KOPT-K1 (cell line): Measurements from ENCODE around the gene OSBPL3.

Experiments used
- H3K27ac ChIP-seq: fragments of 200-600 bp; sonication (generic); 2 replicates; pipeline ENCODE4 v1.5.1; 2016; ENCODE audit warnings: antibody characterized with exemption, mild to moderate bottlenecking, low read depth, low read length; ENCODE audit not compliant: poor library complexity, severe bottlenecking
- H3K36me3 ChIP-seq: fragments of 200-600 bp; sonication (generic); 2 replicates; pipeline ENCODE4 v1.5.1; 2017; ENCODE audit warnings: antibody characterized with exemption, mild to moderate bottlenecking, low read length, moderate library complexity; ENCODE audit not compliant: insufficient read depth
- H3K9me3 ChIP-seq: fragments of 200-600 bp; sonication (generic); 2 replicates; pipeline ENCODE4 v1.5.1; 2017; ENCODE audit warnings: antibody characterized with exemption, low read length, mild to moderate bottlenecking; ENCODE audit not compliant: insufficient read depth, poor library complexity, severe bottlenecking

The OSBPL3 gene

DNA sequence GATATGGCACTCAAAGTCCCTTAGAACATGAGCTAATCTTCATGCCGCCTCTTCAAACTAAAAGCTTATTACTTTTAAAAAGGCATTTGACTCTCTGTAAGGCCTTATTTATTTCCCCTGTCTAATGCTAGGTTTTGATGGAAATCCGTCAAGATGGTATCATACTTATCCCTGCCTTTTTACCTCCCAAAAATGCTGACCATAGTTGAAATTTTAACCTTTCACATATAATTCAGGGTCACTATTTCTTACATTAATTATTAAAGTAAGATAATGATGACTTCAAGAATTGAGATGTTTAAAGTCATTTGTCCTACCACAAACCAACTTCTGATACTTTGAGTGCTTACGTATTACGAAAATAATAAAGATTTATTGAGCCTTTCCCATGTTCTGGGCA is 12.3 kb upstream of the OSBPL3 start:
- no peaks in the 10 kb centered on the region for H3K36me3 ChIP-seq
- H3K27ac ChIP-seq = no peak overlapping the region

DNA sequence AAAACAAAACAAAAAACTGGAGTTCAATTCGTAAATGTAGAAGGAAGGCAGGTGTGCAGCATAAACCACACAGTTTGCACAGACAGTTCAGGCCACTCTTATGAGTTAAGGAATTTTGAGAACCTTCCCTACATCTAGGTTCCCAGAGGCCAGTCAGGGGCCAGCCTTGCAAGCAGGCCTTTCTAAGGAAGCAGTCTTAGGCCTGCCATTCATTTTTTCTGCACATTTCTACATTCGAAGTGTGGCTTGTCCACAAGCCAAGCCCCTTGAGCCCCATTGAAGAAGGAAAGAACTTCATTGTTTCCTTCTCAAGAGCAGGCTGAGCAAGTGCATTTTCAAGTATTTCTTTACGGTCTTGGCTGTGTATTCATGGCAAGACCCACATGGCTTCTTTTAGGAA is 11.4 kb upstream of the OSBPL3 start:
- Histone ChIP-seq H3K27ac (no peak overlapping the region), H3K9me3 (no peaks in the 10 kb centered on the region), H3K36me3 (no peaks in the 10 kb centered on the region)

More for the DNA sequence above, 12.3 kb upstream of the OSBPL3 start:
- H3K9me3 ChIP-seq = no peaks in the 10 kb centered on the region

DNA sequence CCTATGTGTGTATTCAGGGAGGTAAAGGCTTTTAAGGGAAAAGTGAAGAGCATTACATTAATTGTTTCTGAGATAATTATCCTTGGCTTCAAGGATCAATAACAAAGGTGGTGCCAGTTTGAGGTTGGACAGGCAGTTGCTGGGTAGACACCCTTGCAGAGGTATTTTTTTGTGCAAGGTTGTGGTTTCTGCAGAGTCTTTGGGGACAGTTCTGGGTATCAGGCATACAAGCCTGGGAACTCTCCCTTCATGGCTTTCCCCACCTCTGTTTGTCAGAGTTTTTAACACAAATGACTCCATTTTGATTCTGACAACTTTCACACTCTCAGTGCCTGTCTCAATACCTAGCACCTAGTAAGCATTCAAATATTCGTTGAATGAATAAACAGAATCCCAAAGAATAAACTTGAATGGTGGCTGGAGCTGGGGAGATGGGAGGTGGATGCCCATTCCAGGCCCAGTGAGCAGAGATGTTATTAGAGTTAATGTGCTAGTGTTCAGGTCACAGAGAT is 7.4 kb upstream of the OSBPL3 start:
- H3K27ac ChIP-seq = no peak overlapping the region
- H3K9me3 ChIP-seq = peaks cover 19% of the 10 kb centered on the region
- H3K36me3 ChIP-seq = no peaks in the 10 kb centered on the region

DNA sequence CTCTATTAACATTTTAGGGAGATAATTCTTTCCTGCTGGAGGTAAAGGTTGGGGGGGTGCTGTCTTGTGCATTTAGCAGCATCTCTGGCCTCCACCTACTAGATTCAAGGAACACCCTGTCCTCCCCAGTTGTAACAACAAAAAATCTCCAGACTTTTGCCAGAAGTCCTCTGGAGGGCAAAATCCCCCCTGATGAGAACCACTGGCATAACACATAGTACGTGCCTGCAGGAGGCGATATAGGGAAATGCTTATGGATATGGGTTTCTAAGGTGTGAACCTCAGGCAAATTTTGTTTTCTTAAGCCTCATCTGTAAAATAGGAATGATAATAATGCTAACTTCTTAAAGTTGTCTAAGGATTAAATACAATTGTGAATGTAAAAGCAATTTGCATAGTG is 2.9 kb upstream of the OSBPL3 start:
- no peak overlapping the region for H3K27ac ChIP-seq
- no peaks in the 10 kb centered on the region for H3K36me3 ChIP-seq
- H3K9me3 ChIP-seq = peaks cover 19% of the 10 kb centered on the region

DNA sequence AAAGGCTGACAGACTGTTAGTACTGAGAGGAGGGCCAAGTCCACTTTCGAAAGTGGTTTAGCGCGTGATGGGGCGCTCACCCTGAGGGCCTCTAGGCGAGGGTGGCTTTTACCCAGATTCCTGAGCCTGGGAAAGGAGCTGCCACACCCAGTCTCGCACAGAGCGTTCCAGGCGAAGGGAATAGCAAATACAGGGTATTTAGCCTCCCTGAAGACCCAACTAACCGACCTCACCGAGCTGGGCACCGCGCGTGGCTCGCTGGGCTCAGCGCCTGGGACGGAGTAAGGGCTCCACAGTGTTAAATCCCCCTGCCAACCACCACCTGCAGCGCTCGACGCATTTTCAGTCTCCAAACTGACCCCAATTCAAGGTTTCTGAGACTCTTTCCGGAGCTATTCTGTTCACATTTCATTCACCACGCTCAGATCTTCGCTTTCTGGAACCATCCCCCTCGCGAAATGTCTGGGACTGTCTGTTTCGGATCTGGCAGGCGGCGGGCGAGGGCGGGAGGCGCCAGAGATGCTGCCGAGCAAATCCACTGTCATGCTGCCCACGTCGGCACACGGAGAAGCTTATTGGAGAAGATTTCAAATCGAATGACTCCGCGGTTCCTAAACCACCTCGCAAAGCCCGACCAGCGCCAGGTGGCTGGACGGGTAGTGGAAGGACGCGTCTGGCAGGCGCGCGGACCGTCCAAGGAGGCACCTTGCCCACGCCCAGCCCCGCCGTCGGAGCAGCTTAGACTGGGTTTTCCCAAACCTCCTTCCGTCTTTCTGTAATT is 1.4 kb upstream of the OSBPL3 start:
- Histone ChIP-seq H3K9me3 (peaks cover 19% of the 10 kb centered on the region), H3K36me3 (no peaks in the 10 kb centered on the region), H3K27ac (no peak overlapping the region)

DNA sequence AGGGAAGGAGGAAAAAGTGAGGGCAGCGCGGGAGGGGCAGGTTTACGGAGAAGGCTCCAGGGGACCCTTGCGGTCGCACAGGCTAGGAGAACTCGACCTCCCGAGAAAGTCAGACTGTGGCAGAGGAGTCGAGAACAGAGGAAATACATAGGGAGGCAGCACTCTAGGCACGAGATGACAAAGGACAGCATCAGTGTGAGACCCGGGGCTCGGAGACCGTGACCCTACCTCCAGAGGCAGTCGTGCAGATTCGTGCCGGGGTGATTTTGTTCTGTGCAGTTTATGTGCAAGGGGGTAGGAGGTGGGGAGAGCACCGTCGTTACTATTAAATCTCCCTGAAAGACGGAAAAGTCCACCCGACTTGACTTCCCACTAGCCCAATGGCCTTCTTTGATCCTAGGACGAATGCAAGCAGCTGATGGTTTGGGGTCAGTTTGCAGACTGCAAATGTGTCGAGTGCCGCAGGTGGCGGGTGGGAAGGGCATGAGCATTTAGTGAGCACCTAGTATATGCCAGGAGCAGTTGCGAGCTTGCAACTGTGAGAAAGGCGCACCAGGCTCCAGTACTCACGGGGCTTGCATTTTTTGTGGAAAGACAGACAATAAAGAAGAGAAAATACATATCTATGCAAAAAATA is 674 bp upstream of the OSBPL3 start:
- Histone ChIP-seq H3K27ac (peak overlapping the region; percentile 69), H3K36me3 (no peaks in the 10 kb centered on the region)

DNA sequence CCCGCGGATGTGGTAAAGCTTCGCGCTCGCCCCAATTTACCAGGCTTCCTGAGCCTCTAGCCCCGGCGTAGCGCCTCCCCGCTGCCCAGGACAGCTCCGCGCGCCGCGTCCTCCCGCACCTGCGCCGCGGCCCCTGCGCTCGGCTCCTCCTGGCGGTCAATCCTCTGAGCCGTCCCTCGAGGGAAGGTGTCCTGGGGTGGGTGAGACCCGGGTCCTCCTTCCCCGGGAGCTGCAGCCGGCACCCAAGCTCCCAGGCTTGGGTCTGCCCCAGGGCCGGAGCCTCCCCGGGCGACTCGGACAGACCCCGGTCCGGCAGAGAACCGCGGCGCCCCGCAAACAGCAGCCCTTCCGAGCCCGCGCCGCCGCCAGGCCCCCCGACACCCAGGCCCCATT is 512 bp downstream of the OSBPL3 start:
- Histone ChIP-seq H3K27ac (peak overlapping the region; percentile 69), H3K36me3 (no peaks in the 10 kb centered on the region), H3K9me3 (peaks cover 9% of the 10 kb centered on the region)

More for the DNA sequence above, 674 bp upstream of the OSBPL3 start:
- peaks cover 19% of the 10 kb centered on the region for H3K9me3 ChIP-seq

DNA sequence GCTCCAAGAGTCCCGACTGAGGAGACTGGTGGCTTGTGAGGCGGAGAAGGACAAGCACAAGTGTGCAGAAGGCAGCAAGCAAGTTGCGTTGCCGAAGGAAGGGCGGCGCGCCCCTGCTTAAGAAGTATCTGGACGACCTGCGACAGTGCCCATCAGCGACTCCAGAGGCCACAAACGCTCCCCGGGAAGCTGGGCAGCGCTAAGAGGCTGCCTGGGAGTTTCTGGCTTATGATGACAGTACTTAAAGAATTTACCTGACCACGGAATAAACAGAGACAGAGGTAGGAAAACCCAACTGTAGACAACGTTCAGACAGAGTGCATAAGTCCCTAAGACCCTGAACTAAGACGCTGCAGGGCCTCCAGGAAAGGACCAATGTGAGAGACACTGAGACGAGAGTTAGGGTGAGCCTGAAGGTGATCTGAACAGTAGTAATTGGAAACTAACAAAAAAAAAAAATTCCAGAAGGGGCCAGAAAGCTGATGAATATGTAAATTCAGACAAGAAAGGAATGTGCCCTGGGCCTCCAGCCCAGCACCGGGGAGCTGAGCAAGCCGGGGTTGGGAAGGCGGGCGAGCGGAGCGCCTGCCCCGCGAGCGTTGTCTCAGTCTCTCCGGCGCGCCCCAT is 1.0 kb downstream of the OSBPL3 start:
- Histone ChIP-seq H3K9me3 (peaks cover 4% of the 10 kb centered on the region), H3K27ac (peak overlapping the region; percentile 69), H3K36me3 (no peaks in the 10 kb centered on the region)

DNA sequence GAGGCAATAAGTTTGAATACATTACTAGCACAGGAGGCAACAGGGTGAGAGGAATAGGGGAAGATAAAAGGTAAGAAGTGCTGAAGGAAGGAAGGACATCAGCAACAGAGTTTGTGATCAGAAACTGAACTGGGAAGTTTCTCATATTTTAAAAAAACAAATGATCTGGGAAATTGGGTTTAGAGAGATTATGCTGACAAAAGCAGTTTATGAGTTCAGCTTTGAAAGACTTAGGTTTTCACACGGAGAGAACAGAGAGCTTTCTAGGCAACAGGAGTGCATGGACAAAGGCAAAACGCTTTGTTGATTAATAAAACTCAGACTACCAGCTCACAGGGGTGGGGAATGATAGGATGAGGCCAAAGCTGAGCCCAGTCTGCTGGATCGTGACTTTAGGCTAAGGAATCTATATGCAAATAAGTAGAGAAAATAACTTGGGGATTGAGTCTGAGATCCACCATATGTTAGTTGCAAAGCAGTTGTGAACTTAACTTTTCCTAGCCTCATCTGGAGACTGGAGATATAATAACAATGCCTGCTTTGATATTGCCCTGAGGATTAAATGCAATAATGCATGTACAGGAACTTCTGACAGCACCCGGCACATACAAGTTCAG is 4.2 kb downstream of the OSBPL3 start:
- H3K36me3 ChIP-seq = no peaks in the 10 kb centered on the region
- no peak overlapping the region for H3K27ac ChIP-seq

DNA sequence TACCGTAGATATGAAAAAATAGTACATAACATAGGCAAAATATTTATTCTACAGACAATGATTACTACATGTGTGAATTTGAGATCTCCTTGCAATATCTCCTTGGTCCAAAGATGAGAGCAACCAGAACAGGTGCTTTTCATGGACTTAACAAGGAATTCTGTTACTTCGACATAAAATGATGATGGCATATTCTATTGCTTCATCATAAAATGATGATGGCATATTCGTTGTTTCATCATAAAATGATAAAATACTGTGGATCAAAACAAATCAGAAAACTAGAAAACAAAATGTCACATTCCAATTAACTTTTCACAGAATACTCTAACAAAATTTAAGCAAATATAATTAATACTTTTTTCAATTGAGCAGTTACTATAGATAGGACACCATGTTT is 4.8 kb downstream of the OSBPL3 start:
- Histone ChIP-seq H3K9me3 (no peaks in the 10 kb centered on the region), H3K36me3 (no peaks in the 10 kb centered on the region), H3K27ac (no peak overlapping the region)

More for the DNA sequence above, 4.2 kb downstream of the OSBPL3 start:
- H3K9me3 ChIP-seq = no peaks in the 10 kb centered on the region

DNA sequence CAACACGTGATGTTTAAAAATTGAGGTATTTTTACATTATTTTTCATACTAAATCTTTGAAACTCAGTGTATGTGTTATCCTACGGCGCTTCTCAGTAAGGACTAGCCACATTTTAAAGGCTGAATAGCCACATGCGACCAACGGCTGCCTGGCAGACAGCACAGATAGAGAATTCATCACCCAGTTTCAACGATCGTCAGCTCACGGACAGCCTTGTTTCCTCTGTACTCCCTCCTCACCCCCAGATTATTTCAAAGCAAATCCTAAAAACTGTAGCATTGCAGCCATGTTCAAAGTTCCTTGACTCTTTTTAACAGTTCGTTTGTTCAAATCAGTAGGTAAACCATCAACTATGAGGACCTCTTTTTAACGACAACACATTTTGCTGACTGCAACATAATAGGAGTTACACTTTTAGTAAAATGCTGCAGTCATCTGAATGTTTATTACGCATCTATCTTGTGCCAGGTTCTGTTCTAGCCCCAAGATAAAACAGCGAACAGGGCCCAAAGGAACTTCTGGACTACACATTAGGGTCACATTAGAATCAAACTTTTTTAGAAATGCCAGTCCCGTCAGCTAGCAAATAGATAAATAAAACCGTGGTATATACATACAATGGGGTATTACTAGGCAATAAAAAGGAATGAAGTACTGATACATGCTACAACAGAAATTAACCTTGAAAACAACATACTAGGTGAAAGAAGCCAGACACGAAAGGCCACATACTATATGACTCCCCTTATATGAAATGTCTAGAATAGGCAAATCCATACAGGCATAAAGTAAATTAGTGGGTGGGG is 5.7 kb downstream of the OSBPL3 start:
- H3K27ac ChIP-seq = no peak overlapping the region
- H3K9me3 ChIP-seq = no peaks in the 10 kb centered on the region

DNA sequence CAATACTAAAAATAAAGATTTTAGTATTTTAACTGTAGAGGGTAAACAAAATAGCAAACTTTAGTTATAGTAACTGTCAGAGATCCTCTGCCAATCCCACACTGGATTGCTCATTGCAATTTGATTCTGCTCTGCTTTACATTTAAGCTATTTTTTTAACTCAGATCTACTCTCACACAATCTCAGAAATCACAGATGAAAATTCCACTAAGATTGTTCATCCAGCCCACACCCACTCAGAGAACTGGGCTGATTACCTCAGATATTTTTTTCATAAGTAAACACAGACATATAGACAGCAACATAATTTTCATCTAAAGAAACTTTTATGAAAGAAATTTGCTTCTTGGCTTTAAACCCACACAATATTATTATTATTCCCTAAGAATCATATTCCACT is 7.0 kb downstream of the OSBPL3 start:
- Histone ChIP-seq H3K9me3 (no peaks in the 10 kb centered on the region), H3K27ac (no peak overlapping the region), H3K36me3 (no peaks in the 10 kb centered on the region)

More for the DNA sequence above, 5.7 kb downstream of the OSBPL3 start:
- H3K36me3 ChIP-seq = no peaks in the 10 kb centered on the region

DNA sequence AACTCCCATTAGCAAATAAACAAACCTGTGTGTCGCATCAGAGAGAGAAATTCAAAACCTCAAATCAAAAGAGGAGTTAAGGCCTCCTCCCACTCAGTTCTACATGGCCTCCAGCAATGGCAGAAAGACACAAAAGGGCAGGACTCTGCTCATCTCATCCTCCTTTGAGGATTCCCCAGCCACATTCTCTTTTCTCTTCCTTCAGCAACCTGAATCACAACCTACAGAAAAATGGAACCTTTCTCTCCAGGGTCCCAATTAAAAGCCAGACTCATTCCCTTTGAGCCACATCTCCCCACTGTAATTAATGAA is 7.9 kb downstream of the OSBPL3 start:
- H3K36me3 ChIP-seq = no peaks in the 10 kb centered on the region
- H3K27ac ChIP-seq = no peak overlapping the region
- no peaks in the 10 kb centered on the region for H3K9me3 ChIP-seq

DNA sequence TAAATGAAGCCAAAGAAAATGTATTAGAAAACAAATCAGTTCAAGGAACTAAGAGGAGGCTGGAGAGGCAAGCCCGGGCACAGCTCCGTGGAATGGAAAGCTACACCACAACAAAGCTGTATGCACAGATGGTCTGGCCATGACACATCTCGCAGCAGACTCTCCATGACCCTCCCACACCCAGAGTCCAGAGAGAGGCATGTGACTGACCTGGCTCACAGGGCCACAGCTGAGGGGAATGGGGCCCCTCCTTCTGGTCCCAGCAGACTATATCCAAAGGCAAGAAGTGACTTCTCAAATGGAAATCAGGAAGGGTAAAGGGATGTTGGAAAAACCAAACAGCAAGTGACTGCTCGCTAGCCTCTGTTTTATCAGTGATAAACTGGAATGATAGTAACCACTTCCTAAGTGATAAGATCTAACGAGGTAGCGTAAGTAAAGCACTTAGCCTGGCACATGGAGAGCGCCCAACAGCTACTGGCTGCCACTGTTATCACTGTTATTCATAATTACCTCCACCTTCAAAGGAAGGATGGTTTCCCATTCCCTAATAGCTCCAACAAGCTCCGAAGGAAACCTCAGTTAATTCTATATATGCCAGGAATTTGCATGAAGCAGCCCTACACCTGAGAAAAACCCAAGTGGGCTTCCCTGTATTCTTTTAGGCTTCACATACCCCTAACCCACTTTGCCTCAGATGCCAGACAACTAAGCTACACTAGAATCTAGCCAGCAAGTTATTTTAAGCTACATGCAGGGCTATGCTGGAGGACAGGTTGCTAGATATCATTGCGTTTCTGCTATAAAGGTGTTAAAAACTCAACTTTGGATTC is 8.4 kb downstream of the OSBPL3 start:
- Histone ChIP-seq H3K9me3 (no peaks in the 10 kb centered on the region), H3K27ac (no peak overlapping the region), H3K36me3 (no peaks in the 10 kb centered on the region)
